Measurements from ENCODE around the gene CBFA2T3.

Gene CBFA2T3

DNA sequence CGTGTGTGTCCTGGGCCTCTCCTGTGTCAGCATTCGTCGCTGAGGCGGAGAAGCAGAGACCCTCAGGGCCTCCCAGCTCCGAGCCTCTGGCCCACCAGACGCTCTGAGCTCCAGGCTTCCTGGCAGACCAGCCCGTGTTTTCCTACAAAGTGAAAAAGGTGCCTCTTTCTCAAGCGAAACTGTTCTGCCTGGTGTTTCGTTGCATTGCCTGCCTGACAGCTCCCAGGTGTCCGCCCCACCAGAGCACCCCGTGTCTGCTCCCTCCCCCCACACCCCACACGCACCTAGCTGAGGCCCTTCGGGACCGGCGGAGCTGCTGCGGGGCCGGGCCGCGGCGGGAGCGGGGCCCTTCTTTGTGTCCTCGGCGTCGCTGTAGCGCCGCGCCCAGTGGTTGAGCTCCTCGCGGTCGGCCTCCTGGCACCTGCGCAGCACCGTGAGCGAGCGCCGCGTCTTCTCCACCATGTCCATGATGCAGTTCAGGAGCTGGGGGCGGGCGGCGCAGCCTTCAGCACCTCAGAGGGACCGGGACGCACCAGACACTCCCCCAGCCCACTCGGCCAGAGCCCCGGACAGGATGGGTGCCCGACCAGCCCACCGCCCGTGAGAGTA lies 95.9 kb downstream of the CBFA2T3 start:
- peaks cover 0 to 4% (median 0%) of the 10 kb centered on the region in 3 donors for H3K36me3 ChIP-seq
- intact Hi-C loops (cut with DNase I; ENCODE audit: low total_unique reads): no loop called here
- peaks cover 0 to 73% of the 10 kb centered on the region in 2 donors for H3K27me3 ChIP-seq
- DNase-seq: no peak
- H3K9me3 ChIP-seq: no peaks in the 10 kb centered on the region
- H3K4me3 ChIP-seq: no peak overlapping the region
- TF ChIP-seq, protein P1, sequence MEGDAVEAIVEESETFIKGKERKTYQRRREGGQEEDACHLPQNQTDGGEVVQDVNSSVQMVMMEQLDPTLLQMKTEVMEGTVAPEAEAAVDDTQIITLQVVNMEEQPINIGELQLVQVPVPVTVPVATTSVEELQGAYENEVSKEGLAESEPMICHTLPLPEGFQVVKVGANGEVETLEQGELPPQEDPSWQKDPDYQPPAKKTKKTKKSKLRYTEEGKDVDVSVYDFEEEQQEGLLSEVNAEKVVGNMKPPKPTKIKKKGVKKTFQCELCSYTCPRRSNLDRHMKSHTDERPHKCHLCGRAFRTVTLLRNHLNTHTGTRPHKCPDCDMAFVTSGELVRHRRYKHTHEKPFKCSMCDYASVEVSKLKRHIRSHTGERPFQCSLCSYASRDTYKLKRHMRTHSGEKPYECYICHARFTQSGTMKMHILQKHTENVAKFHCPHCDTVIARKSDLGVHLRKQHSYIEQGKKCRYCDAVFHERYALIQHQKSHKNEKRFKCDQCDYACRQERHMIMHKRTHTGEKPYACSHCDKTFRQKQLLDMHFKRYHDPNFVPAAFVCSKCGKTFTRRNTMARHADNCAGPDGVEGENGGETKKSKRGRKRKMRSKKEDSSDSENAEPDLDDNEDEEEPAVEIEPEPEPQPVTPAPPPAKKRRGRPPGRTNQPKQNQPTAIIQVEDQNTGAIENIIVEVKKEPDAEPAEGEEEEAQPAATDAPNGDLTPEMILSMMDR (IDR thresholded peaks at IDR 0.05): no peak
- H3K4me1 ChIP-seq: peaks cover 0 to 10% (median 0%) of the 10 kb centered on the region in 4 donors
- H3K27ac ChIP-seq: no peak overlapping the region

DNA sequence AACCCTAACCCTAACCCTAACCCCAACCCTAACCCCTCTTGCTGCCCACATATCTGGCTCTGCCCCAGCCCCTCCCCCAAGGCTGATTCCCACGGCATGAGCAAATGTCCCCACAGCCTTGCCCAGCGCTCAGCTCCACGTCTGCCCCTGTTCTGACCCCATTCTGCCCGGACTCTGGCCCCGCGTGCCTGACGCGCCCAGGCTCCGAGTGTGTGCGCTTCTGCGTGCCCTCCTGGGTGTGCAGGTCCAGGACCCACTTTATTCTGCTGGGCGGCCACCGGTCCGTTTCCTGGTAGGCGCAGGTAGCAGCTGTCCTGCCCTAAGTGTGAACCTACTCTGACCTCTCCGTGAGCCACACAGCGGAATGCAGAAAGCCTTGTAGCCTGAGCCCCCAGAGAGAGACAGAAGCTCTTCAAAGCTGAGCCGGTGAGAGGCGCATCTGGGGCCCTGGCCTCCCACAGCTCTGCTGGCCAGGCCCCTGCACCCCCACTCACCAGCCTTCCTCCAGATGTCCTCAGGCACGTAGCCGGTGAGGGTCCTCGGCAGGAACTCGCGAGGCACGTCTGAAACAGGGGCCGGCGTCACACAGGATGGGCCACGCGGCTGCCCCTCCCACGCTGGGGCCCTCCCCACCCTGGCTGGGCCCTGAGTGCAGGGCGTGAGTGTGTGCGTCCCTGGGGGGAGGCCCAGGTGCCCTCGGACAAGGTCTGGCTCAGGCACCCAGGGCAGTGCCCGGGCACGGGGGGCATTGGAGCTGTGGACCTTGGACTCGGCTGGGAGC lies 96.6 kb downstream of the CBFA2T3 start:
- intact Hi-C loops (cut with DNase I; ENCODE audit: low total_unique reads): no loop called here
- H3K27ac ChIP-seq: no peak overlapping the region

DNA sequence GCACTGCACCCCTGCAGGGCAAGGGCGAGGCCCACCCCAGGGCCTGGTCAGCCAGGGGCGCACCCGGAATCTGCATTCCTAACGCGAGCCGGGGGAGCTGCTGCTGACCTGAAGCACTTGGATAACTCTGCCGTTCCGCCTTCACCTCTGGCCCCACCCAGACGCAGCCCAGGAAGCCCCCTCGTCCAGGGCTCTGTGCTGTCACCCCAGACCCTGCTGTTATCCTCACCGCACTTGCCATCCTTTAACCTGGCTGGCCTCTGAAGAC lies 97.3 kb downstream of the CBFA2T3 start:
- DNase-seq: no peak
- no peak overlapping the region for H3K4me3 ChIP-seq
- intact Hi-C loops (cut with DNase I; ENCODE audit: low total_unique reads): no loop called here
- H3K36me3 ChIP-seq: peaks cover 0 to 4% (median 0%) of the 10 kb centered on the region in 3 donors
- peaks cover 0 to 60% of the 10 kb centered on the region in 2 donors for H3K27me3 ChIP-seq
- H3K27ac ChIP-seq: no peak overlapping the region
- H3K4me1 ChIP-seq: peaks cover 0 to 10% (median 0%) of the 10 kb centered on the region in 4 donors
- H3K9me3 ChIP-seq: no peaks in the 10 kb centered on the region
- TF ChIP-seq, protein P1 (IDR thresholded peaks at IDR 0.05): no peak

More for the DNA sequence above, 96.6 kb downstream of the CBFA2T3 start:
- Histone ChIP-seq H3K4me1 (peaks cover 0 to 10% (median 0%) of the 10 kb centered on the region in 4 donors), H3K4me3 (no peak overlapping the region), H3K27me3 (peaks cover 0 to 66% of the 10 kb centered on the region in 2 donors), H3K9me3 (no peaks in the 10 kb centered on the region), H3K36me3 (peaks cover 0 to 4% (median 0%) of the 10 kb centered on the region in 3 donors)
- TF ChIP-seq, protein P1 (IDR thresholded peaks at IDR 0.05): no peak
- DNase-seq: no peak

DNA sequence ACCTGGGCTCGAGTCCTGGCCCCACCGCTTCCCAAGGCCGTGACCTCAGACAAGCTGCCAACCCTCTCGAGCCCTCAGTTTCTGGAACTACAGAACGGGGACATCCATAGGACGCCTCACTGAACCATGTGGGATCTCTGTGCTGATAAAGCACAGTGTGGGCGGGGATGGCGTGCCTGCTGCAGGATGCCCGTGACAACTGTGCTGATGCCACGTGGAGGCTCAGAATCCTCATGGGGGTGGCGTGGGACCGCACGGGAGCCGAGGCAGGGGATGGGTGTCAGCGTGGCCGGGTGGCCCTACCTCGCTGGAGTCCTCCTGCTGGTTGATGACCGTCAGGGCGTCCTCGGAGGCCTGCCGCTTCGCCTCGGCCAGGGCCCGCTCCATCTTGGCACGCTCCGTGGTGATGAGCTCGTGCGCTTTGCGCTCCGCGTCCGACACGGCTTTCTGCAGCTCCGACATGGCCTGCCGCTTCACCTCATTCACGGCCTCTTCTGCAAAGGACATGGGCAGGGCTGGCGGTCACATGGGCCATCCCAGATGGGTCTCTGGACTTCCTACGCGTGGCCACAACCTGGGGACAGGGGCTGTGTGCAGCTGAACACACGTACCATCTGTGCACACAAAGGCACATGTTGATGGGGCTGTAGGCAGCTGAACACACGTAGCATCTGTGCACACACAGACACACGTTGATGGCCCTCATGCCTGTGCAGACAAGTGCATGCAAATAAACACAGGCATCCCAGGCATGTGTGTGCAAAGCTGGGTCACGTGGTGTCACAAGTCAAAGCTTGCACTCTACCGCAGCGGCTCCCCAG lies 97.8 kb downstream of the CBFA2T3 start:
- H3K36me3 ChIP-seq: peaks cover 0 to 4% (median 0%) of the 10 kb centered on the region in 3 donors
- H3K4me1 ChIP-seq: peaks cover 0 to 10% (median 0%) of the 10 kb centered on the region in 4 donors
- no peaks in the 10 kb centered on the region for H3K9me3 ChIP-seq
- H3K27ac ChIP-seq: no peak overlapping the region
- intact Hi-C loops (cut with DNase I; ENCODE audit: low total_unique reads): no loop called here
- DNase-seq: no peak
- no peak overlapping the region for H3K4me3 ChIP-seq
- peaks cover 0 to 55% of the 10 kb centered on the region in 2 donors for H3K27me3 ChIP-seq
- TF ChIP-seq, protein P1 (IDR thresholded peaks at IDR 0.05): no peak

DNA sequence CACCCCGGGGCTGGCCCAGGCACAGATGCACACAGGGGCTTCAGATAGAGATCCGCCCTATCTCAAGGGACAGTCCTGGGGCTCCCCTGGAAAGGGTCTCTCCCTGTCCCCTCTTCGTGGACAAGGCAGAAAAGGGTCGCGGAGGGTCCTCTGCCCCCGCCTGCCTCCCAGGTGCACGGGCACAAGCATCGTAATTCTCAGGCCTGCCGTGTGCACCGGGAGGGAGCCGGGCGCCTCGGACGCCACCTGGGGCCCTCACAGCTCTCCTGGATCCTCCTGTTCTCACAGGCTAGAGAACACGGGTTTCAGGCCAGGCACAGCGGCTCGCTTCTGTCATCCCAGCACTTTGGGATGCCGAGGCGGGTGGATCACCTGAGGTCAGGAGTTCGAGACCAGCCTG lies 98.7 kb downstream of the CBFA2T3 start:
- Histone ChIP-seq H3K36me3 (peaks cover 0 to 4% (median 0%) of the 10 kb centered on the region in 3 donors), H3K4me3 (no peak overlapping the region), H3K27ac (no peak overlapping the region), H3K9me3 (no peaks in the 10 kb centered on the region), H3K27me3 (peaks cover 0 to 60% of the 10 kb centered on the region in 2 donors), H3K4me1 (peaks cover 0 to 10% (median 0%) of the 10 kb centered on the region in 4 donors)
- no peak for DNase-seq
- TF ChIP-seq, protein P1 (IDR thresholded peaks at IDR 0.05): no peak
- intact Hi-C loops (cut with DNase I; ENCODE audit: low total_unique reads): no loop called here
